C4-2B (cell line): Measurements from ENCODE around the gene MTUS2.

ENCODE experiments used
- H3K27ac ChIP-seq: fragments of 450-650 bp; 2 replicates; pipeline ENCODE4 v1.5.1; 2017
- ZFX ChIP-seq: fragments of 450-650 bp; IDR thresholded peaks from 2 replicates; pipeline ENCODE4 v1.6.1; 2017
- TF ChIP-seq, protein P1 (sequence below): fragments of 450-650 bp; conservative IDR thresholded peaks from 2 replicates; pipeline ENCODE4 v1.5.1; 2017; ENCODE audit warnings: mild to moderate bottlenecking

MTUS2 gene

DNA sequence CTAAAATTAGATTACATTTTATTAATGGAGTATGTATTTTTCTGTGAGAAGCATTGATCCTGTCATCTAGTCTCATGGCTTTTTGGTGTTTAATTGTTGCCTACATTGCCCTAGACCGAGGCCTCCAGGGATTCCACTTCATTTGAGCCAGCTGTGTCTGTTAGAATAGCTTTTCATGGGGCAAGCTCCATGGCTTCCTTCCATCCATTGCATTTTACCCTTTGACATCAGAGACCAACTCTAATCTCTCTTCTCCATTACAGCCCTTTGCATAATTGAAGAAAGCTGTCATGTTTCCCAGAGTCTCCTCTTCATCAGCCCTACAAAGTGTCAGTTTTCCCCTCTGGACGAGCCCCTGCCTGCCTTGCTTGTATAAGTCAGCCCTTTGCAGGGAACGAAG, 70.6 kb downstream of the MTUS2 start:
- no peak overlapping the region for H3K27ac ChIP-seq
- no peak for TF ChIP-seq ZFX
- TF ChIP-seq, protein P1, sequence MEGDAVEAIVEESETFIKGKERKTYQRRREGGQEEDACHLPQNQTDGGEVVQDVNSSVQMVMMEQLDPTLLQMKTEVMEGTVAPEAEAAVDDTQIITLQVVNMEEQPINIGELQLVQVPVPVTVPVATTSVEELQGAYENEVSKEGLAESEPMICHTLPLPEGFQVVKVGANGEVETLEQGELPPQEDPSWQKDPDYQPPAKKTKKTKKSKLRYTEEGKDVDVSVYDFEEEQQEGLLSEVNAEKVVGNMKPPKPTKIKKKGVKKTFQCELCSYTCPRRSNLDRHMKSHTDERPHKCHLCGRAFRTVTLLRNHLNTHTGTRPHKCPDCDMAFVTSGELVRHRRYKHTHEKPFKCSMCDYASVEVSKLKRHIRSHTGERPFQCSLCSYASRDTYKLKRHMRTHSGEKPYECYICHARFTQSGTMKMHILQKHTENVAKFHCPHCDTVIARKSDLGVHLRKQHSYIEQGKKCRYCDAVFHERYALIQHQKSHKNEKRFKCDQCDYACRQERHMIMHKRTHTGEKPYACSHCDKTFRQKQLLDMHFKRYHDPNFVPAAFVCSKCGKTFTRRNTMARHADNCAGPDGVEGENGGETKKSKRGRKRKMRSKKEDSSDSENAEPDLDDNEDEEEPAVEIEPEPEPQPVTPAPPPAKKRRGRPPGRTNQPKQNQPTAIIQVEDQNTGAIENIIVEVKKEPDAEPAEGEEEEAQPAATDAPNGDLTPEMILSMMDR: no peak

DNA sequence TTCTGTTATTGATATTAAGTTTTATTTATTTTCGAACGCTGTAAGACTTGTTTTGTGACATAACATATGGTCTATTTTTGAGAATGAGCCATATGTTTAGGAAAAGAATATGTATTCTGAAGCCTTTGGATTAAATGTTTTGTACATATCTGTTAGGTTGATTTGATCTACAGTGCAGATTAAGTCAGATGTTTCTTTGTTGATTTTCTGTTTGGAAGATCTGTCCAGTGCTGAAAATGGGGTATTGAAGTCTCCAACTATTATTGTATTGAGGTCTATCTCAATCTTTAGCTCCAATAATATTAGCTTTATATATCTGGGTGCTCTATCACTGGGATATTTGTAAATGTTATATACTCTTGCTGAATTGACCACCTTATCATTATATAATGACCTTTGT, 97.9 kb downstream of the MTUS2 start:
- TF ChIP-seq, protein P1: no peak
- no peak for TF ChIP-seq ZFX

DNA sequence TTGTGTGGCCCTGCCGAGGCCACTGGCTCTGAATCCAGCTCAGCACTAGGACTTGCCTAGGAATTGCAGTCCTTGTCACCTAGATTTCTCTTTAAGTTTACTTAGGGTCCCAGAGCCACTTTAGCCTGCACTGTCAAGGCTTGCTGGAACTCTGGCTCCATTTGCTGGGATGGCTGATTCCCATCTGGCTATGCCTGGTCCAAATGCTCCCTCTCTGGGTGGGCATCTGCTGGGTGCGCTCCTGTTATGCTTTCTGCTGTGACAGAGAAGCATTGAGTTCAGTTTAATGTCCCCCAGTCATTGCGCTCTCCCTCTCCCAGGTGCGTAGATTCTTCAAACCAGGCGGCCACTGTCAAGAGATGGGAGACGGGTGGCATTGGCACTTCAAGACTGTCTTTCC, 102.2 kb downstream of the MTUS2 start:
- TF ChIP-seq, protein P1: no peak
- no peak for TF ChIP-seq ZFX
- no peak overlapping the region for H3K27ac ChIP-seq

More for the DNA sequence above, 97.9 kb downstream of the MTUS2 start:
- H3K27ac ChIP-seq: no peak overlapping the region

DNA sequence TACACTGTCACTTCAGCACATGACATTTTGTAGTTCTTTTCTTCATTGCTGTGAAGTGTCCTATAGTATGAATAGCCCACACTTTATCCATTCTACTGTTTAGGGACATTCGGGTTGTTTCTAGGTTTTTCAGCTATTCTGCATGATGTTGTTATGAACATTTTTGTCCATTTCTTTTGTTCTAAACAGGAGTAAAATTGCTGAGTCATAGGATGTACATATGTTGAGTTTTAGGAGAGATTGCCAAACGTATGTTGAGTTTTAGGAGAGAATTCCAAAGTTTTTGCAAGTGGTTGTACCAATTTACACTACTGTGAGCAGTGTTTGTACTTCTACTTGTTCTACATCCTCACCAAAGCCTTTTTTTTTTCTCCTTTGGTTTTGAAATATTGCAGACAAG, 115.0 kb downstream of the MTUS2 start:
- TF ChIP-seq ZFX: no peak
- TF ChIP-seq, protein P1: no peak
- no peak overlapping the region for H3K27ac ChIP-seq

DNA sequence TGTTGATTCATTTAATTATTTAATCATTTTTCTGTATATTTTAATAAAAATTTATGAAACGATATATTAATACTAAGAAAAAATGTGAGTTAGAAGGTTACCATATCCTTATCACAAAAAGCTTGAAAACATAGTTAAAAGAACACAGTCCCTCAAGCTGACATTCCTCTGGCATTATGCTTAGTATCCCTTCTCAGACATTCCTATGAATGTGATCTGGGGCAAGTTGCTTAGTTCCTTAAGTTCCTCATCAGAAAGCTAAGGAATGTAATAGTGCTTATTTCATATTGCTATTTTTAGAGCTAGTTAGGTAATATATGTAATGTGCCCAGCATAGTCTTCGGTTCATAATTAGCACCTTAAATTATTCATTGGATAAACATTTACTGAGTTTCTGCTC, 122.8 kb downstream of the MTUS2 start:
- TF ChIP-seq, protein P1: no peak
- TF ChIP-seq ZFX: no peak
- H3K27ac ChIP-seq: no peak overlapping the region

DNA sequence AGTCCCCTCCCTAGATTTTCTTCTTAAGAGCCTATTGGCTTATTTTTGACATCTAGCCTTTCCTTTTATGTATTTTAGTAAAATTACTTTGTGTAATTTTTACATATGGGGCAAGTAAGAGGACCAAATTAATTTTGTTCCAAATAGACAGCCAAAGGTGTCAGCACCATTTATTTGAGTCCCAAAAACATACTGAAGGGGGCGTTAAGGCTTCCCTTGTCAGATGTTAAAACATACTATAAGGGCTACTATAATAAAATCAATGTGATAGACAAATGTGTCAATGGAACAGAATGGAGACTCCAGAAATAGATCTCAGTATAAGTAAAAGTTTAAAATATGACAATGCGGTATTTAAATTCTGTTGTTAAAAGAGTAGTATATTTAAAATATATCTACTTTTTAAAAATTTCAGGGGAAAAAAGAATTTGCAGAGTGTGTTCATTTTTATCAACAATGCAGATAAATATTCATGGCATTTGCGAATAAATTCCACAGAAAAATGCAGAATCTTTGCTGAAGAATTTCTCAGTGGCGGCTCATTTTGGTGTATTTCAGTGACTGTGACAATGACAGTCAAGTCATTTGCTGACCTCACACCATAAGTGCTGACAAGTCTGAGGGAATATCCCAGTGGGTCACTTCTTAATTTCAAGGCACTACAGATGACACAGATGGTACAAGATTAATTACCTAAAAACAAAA, 133.7 kb downstream of the MTUS2 start:
- no peak for TF ChIP-seq ZFX
- TF ChIP-seq, protein P1: peak; percentile 60
- H3K27ac ChIP-seq: no peak overlapping the region

DNA sequence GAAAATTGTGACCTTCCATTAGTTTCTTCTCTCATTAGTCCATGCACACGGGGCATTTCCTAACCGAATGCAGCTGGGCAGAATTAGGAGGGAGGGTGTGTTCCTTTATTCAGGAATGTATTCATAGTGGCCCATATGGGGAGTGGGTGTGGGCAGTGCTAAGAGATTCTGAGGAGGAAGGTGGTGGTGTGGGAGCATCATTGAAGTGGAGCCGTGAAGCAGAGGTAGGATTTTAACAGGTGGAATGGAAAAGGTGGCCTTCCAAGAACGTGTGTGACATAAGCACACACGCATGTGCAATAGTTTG, 134.2 kb downstream of the MTUS2 start:
- TF ChIP-seq, protein P1: no peak
- TF ChIP-seq ZFX: no peak
- H3K27ac ChIP-seq: no peak overlapping the region
